Heart left ventricle (tissue), 13 donors: ENCODE data around the gene ITPR2.

Source experiments
- POLR2A ChIP-seq, 2 donors: fragments of 450-650 bp; IDR thresholded peaks; one replicate each; pipeline ENCODE4 v1.6.1; 2017; ENCODE audit warnings: antibody characterized with exemption in 2 of 2, mild to moderate bottlenecking in 2 of 2, moderate library complexity in 2 of 2
- TF ChIP-seq, protein P1 (sequence below), 12 donors: fragments of 200-600 bp; sonication (generic) in 4 of 12; IDR thresholded peaks; one replicate each; pipeline versions ENCODE4 v1.5.0 to v1.8.0; 2018 to 2022; ENCODE audit warnings: antibody characterized with exemption in 12 of 12, mild to moderate bottlenecking in 5 of 12
- donor health status: ischemic (EF 13 %, LVEDD 7.1; RV severe dilation, severe dysfunction).
- donor health status: DM: no; HTN: yes; CAD: no.
- donor health status: DM: no; HTN: no; CAD: no.
- donor health status: ischemic (EF 25% LVEDD 6.9; RV normal size, moderate dysfunction).
- donor health status: ischemic (EF 25% LVEDD 5.7; RV mildly dilated, moderate dysfunction).
- donor health status: ischemic (EF 35%, LVEDD 5.7; RV mildly dilated, moderate dysfunction).
- donor health status: nonischemic (EF 11% LVEDD 7.7; RV severe dilation, severe dysfunction).
- donor health status: DM: yes; HTN: yes; CAD: no.
- donor health status: PGD.
- donor health status: ischemic (EF 29% LVEDD 5.4; RV normal size, mild dysfunction).
- donor health status: nonischemic (EF 23%, LVEDD 6.1; RV moderate dilation, normal function).

DNA sequence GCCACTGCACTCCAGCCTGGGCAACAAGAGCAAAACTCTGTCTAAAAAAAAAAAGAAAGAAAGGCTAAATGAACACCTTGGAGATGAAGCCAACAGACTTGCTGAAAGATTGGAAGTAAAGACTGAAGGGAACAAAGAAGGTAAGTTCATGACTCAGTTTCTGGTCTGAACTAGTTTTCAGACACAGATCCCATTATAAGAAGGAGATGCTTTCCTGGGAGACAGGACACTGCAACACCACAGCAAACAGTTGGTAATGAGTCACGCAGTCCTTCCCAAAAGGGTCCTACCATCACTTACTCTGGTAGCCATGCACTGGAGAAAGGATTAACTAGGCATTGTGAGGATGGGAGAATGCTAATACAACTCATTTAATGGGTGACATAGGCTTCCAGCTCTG lies 540.4 kb downstream of the ITPR2 start:
- no peak for TF ChIP-seq POLR2A (IDR thresholded peaks at IDR 0.05)
- TF ChIP-seq, protein P1, sequence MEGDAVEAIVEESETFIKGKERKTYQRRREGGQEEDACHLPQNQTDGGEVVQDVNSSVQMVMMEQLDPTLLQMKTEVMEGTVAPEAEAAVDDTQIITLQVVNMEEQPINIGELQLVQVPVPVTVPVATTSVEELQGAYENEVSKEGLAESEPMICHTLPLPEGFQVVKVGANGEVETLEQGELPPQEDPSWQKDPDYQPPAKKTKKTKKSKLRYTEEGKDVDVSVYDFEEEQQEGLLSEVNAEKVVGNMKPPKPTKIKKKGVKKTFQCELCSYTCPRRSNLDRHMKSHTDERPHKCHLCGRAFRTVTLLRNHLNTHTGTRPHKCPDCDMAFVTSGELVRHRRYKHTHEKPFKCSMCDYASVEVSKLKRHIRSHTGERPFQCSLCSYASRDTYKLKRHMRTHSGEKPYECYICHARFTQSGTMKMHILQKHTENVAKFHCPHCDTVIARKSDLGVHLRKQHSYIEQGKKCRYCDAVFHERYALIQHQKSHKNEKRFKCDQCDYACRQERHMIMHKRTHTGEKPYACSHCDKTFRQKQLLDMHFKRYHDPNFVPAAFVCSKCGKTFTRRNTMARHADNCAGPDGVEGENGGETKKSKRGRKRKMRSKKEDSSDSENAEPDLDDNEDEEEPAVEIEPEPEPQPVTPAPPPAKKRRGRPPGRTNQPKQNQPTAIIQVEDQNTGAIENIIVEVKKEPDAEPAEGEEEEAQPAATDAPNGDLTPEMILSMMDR (IDR thresholded peaks at IDR 0.05) = no peak
